ENCODE results near the gene CD7.

CD7 gene

GRCh38 chr17:82324566-82325285 lies 7.3 kb upstream of the CD7 start:
- Histone ChIP-seq H3K4me3 (ENCODE audit: severe bottlenecking) (no peak overlapping the region), H3K27me3 (ENCODE audit: insufficient read depth, poor library complexity, severe bottlenecking) (no peaks in the 10 kb centered on the region), H3K4me1 (ENCODE audit: insufficient read depth, poor library complexity, severe bottlenecking) (peaks cover 9% of the 10 kb centered on the region), H3K9me3 (ENCODE audit: severe bottlenecking) (no peaks in the 10 kb centered on the region), H3K36me3 (ENCODE audit: low read depth) (no peaks in the 10 kb centered on the region), H3K27ac (ENCODE audit: poor library complexity, severe bottlenecking) (no peak overlapping the region)
- ATAC-seq (ENCODE audit: low read depth) (peak; percentile 16; the same call in 2 of the 3 replicates), DNase-seq (ENCODE audit: low spot score) (no peak)
- no peak for TF ChIP-seq CTCF (IDR thresholded peaks at IDR 0.05; ENCODE audit: poor library complexity, severe bottlenecking)

GRCh38 chr17:82323514-82324234 lies 6.3 kb upstream of the CD7 start:
- no peak for TF ChIP-seq CTCF (IDR thresholded peaks at IDR 0.05; ENCODE audit: poor library complexity, severe bottlenecking)
- Histone ChIP-seq H3K4me3 (ENCODE audit: severe bottlenecking) (no peak overlapping the region), H3K9me3 (ENCODE audit: severe bottlenecking) (no peaks in the 10 kb centered on the region), H3K27ac (ENCODE audit: poor library complexity, severe bottlenecking) (no peak overlapping the region), H3K36me3 (ENCODE audit: low read depth) (no peaks in the 10 kb centered on the region), H3K4me1 (ENCODE audit: insufficient read depth, poor library complexity, severe bottlenecking) (peaks cover 9% of the 10 kb centered on the region), H3K27me3 (ENCODE audit: insufficient read depth, poor library complexity, severe bottlenecking) (no peaks in the 10 kb centered on the region)
- ATAC-seq (ENCODE audit: low read depth) (no peak), DNase-seq (ENCODE audit: low spot score) (no peak)

GRCh38 chr17:82322526-82323453 lies 5.4 kb upstream of the CD7 start:
- H3K27me3 ChIP-seq (ENCODE audit: insufficient read depth, poor library complexity, severe bottlenecking), result no peaks in the 10 kb centered on the region
- H3K36me3 ChIP-seq (ENCODE audit: low read depth), result no peaks in the 10 kb centered on the region
- H3K9me3 ChIP-seq (ENCODE audit: severe bottlenecking), result no peaks in the 10 kb centered on the region
- ATAC-seq (ENCODE audit: low read depth) (0 out of 3 replicates have a peak, but pooled peaks have one; percentile 5), DNase-seq (ENCODE audit: low spot score) (no peak)
- H3K4me1 ChIP-seq (ENCODE audit: insufficient read depth, poor library complexity, severe bottlenecking), result peaks cover 9% of the 10 kb centered on the region
- no peak overlapping the region for H3K27ac ChIP-seq (ENCODE audit: poor library complexity, severe bottlenecking)
- TF ChIP-seq CTCF (IDR thresholded peaks at IDR 0.05; ENCODE audit: poor library complexity, severe bottlenecking), result no peak
- no peak overlapping the region for H3K4me3 ChIP-seq (ENCODE audit: severe bottlenecking)

GRCh38 chr17:82321947-82322466 lies 4.6 kb upstream of the CD7 start:
- no peak for DNase-seq (ENCODE audit: low spot score)
- Histone ChIP-seq H3K4me3 (ENCODE audit: severe bottlenecking) (no peak overlapping the region), H3K9me3 (ENCODE audit: severe bottlenecking) (no peaks in the 10 kb centered on the region), H3K27ac (ENCODE audit: poor library complexity, severe bottlenecking) (no peak overlapping the region), H3K36me3 (ENCODE audit: low read depth) (no peaks in the 10 kb centered on the region), H3K4me1 (ENCODE audit: insufficient read depth, poor library complexity, severe bottlenecking) (peaks cover 9% of the 10 kb centered on the region), H3K27me3 (ENCODE audit: insufficient read depth, poor library complexity, severe bottlenecking) (no peaks in the 10 kb centered on the region)
- peak; percentile 2; the same call in 1 of the 3 replicates for ATAC-seq (ENCODE audit: low read depth)
- TF ChIP-seq CTCF (IDR thresholded peaks at IDR 0.05; ENCODE audit: poor library complexity, severe bottlenecking), result no peak
